HG03135 (cell line): Measurements from ENCODE around the gene B4GALNT3.

Experiments
- ATAC-seq: cut with Tn5 transposase; IDR thresholded peaks from one replicate; pipeline ENCODE4 v1.9.1; 2021; ENCODE audit warnings: mild to moderate bottlenecking, moderate library complexity; ENCODE audit not compliant: unreplicated experiment

B4GALNT3 gene

DNA sequence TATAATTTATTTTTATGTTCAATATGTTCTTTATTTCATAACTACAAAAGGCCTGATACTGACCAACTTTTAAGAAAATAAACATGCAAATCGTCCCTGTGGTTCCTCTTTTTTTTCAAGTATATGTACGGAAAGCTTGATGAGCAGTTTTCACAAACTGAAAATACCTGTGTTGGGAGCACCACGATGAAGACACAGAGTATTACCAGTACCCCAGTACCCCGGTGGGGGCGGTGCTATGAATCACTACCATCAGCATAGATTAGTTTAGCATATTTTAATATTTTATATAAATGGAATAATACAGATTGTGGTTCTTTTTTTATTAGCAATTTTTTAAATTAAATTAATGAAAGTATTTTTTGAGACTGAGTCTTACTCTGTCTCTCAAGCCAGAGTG lies 7.0 kb downstream of the B4GALNT3 start:
- ATAC-seq: no peak

DNA sequence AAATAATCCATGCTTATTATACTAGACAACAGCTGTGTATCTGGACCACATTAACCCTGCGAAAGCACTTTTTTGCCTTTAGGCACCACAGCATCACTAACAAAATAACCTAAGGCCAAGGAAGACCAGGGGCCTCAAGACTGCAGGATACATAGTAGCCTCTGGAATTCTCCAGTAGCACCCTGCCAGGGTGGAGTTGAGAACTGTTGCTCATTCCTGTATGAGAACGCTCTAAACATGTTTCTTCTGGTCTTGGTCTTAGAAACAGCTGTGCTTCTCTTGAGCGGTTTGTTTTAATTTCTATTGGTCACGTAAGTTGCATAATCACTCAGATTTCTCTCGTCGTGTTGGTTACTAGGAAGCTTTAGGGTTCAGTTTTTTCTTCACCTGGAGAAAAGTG lies 7.9 kb downstream of the B4GALNT3 start:
- ATAC-seq: no peak

DNA sequence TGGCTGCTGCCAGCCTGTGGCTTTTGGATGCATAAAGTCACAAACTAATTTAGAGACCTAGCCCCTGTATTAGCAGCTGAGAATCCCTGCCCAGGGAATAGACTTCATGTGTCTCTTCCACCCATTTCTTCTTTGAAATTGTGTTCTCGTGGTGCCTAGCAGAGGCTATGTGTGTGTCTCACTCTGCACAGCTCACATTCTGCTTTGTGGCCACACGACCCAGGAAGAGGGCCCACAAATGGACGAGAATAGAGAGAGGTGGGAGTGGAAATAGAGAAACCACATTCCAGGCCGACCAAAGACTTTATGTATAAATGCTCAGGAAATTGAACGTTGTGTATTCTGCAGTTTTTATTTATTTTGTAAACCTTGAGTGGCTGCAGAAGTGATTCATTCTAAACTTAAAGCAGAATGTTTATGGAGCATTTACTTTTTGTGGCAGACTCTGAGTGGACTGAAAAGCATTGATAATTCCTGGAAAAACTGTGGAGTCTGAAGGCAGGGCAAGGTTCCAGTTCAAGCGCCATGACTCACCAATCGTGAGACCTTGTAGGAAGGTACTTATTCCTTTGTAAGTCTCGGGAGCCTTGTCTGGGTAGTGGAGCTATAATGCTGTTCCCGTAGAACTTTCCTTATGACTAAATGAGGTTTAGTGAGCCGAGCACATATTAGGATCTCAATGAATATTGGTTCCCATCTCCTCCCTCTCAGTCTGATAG lies 9.1 kb downstream of the B4GALNT3 start:
- no peak for ATAC-seq

DNA sequence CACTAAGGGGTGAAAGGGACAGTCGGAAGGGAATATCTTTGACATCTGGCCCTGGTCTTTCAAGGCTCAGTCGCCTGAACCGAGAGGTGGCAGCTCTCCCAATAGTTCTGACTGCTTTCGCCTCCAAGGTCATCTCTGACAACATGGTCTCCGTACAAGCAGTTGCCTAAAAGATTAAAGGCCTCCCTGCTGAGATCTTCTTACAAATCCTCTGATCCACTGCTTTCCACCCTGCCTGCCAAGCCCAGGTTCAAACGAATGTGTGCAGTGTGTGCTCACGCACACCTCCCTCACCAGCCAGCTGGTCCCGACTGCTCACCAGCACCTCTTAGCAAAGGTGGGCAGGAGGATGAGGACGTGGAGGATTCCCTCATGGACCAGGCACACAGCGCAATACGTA lies 10.4 kb downstream of the B4GALNT3 start:
- ATAC-seq: no peak

DNA sequence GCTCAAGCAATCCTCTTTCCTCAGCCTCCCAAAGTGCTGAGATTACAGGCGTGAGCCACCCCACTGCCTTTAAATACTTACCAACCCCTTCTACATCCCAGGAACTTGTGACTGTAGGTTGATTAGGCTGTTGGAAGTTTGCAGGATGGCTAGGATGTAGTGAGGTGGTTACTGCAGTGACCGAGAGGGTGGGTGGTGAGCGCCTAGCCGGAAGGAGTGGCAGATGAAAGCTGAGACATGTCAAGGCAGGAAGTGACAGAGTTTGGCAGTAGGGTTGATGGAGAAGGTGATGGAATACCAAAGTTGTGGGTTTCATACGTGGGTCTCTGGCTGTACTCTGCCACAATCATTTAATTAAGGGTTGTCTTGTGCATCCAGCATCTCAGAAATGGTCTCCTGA lies 13.5 kb downstream of the B4GALNT3 start:
- no peak for ATAC-seq

DNA sequence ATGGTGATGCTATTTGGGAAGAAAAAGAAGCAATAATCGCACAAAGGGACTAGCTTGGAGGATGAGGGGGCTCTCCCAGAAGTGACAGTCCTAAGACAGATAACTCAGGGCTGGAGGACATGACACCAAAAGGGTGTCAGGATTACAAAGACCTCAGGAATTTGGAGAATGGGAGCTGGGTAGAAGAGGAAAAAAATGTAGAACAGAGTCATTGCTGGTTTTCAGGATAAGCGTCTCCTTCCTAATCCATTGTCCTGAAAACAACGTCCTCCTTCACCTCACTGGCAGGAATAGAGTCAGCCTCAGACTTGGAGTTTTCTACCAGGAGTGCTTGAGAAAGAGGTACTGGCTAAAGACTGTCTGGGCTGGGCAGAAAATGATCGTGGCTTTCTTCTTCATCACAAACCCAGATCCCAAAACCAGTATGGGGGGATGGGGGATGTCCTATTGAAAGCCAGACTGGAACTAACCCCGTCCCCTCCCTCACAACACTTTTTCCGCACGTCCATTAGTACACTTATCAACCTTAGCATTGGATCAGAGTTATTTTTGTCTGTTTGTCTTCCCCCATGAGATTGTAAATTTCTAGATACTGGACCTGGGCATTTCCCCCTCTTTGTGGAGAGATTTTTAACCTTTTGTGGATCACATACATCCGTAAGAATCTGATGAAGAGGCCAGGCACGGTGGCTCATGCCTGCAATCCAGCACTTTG lies 14.3 kb downstream of the B4GALNT3 start:
- no peak for ATAC-seq

DNA sequence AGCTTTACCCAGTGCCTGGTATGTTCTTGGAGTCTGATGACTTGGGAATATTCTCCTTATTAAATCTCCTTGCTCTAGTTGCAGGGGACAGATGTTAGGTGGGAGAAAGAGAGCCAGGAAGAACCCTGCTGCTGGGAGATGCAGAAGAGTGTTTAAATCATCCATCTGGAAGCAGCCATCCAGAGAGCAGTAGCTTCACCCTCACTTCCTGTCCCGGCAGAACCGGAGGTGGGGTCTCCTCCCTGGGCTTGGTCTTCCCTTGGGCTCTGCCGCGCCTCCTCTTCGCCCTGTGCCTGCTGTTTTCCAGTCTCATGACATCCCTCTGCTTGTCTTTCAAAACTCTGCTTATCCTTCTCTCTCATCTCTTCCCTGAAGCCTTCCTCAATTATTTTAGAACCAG lies 15.5 kb downstream of the B4GALNT3 start:
- ATAC-seq: no peak

DNA sequence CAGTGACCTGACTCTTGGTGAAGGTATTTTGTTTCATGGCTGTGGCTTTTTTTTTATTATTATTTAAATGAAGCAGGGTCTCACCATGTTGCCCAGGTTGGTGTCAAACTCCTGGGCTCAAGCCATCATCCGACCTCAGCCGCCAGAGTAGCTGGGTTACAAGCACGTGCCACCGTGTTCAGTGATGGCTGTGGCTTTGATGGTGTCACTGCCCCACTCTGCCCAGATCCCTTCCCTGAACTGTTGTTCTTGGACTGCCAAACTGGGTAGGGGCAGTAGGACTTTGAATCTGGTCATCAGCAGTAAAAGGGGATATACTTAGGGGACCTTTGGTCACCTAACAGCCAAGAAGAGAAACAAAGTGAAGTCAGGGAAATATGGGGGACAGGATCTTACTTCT lies 19.4 kb downstream of the B4GALNT3 start:
- ATAC-seq: no peak

DNA sequence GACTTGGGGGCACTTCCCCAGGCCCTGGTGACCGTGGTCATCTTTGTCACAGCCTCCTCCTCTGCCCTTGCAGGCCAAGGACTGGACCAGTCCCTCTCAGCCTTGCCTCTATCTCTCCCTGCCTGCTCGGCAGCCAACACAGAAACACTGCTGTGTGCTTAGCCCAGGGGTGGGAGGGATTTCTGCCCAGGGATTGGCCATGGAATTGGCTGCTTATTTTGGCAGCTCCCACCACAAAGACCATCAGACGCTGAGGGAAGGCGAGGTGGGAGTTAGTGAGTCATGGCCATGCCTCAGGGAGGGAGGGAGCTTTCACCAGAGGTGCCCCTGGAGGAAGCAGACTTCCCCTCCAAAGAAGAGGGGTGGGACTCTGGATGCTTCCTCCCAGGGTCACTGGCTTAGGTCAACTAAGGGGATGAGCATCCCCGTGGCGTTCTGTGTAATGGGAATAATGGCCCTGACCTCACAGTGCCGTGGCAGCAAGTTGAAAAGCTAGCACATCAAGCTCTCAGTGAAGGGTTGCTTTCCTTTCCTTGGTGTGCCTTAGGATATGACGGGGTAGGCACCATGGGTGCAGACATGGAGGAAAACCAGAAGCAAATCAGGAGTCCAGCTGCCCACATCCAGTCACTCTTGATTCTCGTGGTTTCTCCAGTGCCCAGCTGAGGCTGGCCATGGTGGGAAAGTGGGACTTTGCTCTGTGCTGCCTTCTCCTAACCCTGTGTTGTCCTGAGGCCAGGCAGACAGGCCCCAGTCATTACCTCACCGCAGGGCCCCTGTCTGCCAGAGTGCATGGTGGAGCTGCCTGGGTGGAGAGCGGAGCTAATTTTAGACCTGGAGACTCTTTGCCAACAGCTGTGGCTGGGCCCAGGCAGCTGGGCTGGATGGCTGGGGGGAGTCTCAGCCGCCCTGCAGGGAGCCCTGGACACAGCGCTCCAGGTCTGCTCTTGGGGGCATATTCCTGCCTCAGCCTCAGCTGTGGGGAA lies 21.4 kb downstream of the B4GALNT3 start:
- no peak for ATAC-seq

DNA sequence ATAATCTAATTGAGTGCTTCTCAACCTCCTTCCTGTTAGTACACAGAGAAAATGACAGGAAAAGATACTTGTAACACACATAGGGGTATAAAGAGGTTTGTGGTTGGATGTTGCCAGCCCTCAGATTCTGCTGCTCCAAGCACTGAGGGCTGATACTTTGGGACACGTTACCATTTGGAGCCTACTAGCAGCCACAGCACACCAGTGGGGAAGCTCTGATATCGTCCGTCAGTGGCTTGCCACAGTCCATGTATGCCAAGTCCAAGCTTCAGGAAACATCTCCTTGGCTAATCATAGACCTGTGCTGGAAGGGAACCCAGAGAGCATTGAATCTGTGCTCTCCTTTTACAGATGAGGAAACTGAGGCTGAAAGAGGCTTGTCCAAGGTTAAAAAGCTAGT lies 22.3 kb downstream of the B4GALNT3 start:
- ATAC-seq: no peak

DNA sequence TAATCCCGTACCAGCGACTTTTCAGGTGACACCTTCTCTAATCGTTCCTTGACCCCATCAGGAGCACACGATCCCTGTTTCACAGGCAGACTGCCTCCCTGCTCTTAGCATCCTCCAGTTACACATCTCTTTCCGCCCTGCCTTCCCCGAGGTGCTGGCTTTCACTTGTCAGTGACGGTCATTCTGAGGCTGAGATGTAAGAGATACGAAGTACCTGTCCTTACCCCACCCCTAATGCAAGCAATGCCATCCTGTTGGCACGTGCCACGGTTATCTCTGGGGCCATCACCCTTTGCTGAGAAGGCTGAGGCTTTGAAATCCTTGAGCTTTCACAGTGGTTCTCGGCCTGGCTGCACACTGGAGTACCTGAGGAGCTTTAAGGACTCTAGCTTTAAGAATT lies 24.4 kb downstream of the B4GALNT3 start:
- ATAC-seq: no peak

DNA sequence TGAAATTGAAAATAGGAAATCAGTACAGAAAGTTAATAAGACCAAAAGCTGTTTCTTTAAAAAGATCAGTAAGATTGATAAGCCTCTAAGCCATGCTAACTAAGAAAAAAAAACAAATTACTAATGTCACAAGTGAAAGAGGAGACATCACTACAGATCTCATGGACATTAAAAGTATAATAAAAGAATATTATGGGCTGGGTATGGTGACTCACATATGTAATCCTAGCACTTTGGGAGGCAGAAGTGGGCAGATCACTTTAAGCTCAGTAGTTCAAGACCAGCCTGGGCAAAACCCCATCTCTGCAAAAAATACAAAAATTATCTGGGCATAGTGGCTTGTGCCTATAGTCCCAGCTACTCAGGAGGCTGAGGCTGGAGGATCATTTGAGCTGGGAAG lies 30.5 kb downstream of the B4GALNT3 start:
- no peak for ATAC-seq

DNA sequence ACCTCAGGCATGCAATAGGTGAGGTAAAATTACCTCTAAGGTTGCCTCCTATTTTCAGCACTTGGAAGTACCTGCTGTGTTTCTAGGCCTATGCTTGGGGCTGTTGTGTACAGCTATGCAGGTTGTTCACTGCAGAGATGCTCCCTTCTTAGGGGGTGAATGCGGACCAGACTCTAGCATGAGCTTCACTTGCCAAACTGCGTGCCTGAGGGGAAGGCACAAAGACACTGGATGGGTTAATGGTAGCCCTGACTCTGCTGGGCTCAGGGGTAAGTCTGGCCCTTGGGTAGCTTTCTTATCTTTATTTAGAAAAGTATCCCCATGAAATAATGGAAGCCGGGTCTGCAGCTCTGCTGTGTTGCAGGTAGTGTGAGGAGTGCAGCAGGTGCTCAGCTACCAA lies 35.7 kb downstream of the B4GALNT3 start:
- ATAC-seq: no peak

DNA sequence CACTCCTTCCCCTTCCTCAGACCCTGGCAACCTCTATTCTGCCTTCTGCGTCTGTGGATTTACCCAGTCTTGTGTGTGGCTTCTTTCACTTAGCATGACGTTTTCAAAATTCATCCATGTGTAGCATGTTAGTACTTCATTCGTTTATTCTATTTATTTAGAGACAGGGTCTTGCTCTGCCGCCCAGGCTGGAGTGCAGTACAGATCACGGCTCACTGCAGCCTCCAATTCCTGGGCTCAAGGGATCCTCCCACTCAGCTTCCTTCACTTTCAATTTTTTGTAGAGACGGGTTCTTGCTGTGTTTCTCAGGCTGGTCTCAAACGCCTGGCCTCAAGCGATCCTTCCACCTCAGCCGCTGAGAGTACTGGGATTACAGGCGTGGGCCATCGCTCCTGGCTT lies 37.0 kb downstream of the B4GALNT3 start:
- ATAC-seq: no peak

DNA sequence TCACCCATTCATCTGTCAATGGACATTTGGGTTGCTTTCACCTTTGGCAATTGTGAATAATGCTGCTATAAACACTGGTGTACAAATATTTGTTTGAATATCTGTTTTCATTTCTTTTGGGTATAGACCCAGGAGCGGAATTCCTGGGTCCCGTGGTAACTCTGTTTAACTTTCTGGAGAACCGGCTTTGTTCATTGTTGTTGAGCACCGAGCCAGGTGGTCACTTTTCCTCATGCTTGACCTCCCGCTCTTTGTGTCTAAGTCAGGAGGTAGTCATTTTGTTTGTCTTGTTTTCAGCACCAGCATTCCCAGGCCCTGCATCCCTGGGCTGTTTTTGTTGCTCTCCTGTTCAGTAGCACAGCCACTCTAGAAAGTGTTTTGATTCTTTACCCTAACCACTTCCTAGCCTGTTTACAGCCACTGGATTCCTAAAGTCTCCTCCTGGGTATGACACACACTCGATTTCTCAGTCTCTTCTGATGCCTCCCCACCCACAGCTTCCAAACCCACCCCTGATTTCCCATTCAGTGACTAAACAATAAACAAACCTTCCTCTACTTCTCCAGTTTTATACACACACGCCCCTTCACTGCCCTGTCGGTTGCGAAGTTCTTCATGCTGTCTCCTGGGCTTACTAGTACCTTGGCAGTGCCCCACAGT lies 37.9 kb downstream of the B4GALNT3 start:
- no peak for ATAC-seq

DNA sequence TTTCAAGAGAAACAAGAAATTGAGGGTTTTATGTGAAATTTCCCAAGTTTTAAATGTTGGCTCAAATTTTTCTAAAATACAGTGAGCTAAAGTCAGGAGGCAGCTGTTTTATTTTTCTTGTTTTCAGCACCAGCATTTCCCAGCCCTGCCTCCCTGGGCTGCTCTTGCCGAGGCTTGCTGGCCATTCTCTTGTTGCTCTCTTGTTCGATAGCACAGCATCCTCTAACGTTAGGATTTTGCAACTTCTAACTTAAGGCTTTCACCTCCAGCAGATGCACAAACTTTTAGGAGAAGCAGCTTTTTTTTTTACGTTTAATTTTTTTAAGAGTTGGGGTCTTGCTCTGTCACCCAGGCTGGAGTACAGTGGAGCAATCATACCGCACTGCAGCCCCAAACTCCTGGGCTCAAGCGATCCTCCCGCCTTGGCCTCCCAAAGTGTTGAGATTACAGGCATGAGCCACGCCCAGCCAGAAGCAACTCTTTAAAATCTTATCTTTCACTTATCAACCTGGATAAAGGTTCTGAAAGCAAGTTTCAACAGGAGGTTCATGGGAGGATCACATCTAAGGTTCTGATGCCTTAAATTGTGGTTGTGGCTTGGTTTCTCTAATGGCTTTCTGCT lies 40.2 kb downstream of the B4GALNT3 start:
- no peak for ATAC-seq

DNA sequence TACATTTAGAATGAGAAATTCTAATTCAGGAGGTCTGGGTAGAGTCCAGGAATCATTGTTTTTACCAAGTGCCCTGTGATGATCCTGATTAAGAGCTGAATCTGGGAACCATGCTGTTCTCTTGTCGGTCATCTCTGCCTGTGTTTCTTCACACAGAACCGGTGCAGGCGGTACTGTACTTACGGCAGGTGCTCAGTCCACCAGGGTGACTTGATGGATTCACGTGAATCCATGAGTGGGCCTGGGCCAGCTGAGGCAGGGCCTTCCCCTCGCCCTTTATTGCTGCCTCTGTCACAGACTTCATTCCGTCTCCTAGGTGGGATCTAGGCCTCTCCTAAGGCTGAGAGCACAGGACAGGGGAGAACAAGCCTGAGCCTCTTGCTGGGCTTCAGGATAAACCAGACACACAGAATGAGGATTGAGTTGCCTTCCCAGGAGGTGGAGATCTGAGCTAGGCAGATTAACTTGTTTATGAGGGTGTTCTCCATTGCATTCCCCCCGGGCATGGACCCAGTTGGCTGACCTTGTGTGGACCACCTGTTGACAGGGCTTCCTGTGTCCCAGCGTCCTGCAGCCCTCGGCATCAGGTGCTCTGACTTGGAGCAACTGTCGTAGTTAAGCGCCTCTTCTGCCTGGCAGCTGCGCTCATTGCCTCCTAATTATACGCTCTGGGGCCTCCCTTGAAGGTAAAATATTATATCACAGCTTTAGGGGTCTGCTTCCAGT lies 42.1 kb downstream of the B4GALNT3 start:
- ATAC-seq: no peak

DNA sequence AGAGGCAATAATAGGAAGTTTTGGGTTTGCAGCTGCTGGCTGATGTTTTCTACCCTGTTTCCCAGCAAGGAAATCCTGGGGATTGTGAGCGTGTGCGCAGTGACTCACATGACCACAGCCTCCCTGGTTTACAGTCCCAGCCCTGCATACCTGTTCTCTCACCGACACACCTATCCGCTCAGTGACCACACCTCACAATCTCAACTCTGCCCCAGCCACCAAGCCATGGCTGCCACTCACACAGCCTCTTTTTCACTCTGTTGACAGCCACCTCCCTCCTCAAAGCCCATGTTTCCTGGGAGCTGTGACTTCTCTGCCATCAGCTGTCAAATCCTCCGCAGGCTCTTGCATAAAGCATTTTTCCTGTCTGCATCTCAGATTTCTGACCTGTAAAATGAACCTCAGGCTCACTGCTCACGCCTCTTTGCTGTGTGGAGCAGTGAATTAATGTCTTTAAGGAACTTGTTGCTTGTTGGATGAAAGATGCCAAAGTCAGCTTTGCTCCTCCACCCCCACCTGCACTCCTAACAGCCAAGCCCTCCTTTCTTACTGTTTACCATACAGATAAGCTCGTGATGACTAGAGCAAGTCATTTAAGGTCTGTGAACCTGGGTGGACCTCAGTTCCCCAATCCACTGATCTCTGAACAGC lies 43.5 kb downstream of the B4GALNT3 start:
- no peak for ATAC-seq

DNA sequence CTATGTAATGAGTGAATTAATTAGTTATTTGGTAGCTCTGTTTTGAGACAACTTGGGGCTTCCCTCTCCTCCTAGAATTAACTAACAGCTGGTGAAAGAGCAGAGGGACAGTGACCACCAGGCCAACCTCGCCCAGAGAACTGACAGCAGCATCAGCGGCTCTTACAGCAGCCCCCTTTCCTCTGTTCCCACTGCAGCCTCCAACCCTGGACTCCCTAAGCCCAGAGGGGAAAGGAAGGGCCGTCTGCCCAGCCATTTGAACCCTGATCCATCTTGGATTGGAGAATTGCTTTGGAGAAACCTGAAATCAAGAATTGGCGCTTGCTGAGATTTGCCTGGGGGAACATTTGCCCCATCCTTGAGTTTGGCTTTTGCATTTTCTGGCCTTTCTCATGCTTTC lies 45.5 kb downstream of the B4GALNT3 start:
- ATAC-seq: no peak
